Kidney (tissue), 14 donors: ENCODE measurements around the gene AP3S1. TPM values are rescaled to one million over a fixed set of nuclear protein-coding genes. Genes with fewer than 3 reads are reported as not detected.

Source experiments
- DNase-seq, 5 donors: peaks; one replicate each; pipeline ENCODE4 v3.0.0-alpha.2; 2013 to 2020
- FAIRE-seq: peaks from 2 replicates; lab custom pipeline; 2012; peaks lifted over from hg19 to GRCh38; lab: Jason Lieb, UNC
- H3K27ac ChIP-seq, 2 donors: one replicate each; pipeline ENCODE4 v1.7.0; 2013; ENCODE audit warnings: low read depth in 2 of 2, low read length in 2 of 2, inconsistent platforms in 1 of 2
- H3K27me3 ChIP-seq: one replicate; pipeline ENCODE4 v1.7.1; 2013; ENCODE audit warnings: low read length, inconsistent platforms; ENCODE audit not compliant: control insufficient read depth, insufficient read depth
- H3K36me3 ChIP-seq, 3 donors: one replicate each; pipeline versions ENCODE4 v1.7.0 to v1.7.1; 2013; ENCODE audit warnings: low read length in 3 of 3, control low read depth in 1 of 3, inconsistent platforms in 1 of 3; ENCODE audit not compliant: insufficient read depth in 3 of 3, control insufficient read depth in 2 of 3
- H3K4me1 ChIP-seq, 3 donors: one replicate each; pipeline versions ENCODE4 v1.7.0 to v1.7.1; 2013; ENCODE audit warnings: low read length in 3 of 3, inconsistent platforms in 1 of 3, low read depth in 1 of 3; ENCODE audit not compliant: control insufficient read depth in 2 of 3, insufficient read depth in 2 of 3
- H3K4me3 ChIP-seq, 3 donors: one replicate each; pipeline versions ENCODE4 v1.7.0 to v1.8.1; 2013; ENCODE audit warnings: low read length in 3 of 3, control low read depth in 1 of 3, inconsistent platforms in 1 of 3
- H3K9ac ChIP-seq, 3 donors: one replicate each; pipeline versions ENCODE4 v1.7.0 to v1.7.1; 2013; ENCODE audit warnings: low read length in 3 of 3, control low read depth in 1 of 3, inconsistent platforms in 1 of 3
- H3K9me3 ChIP-seq, 3 donors: one replicate each; pipeline versions ENCODE4 v1.7.0 to v1.7.1; 2013; ENCODE audit warnings: low read length in 3 of 3, control low read depth in 1 of 3, inconsistent platforms in 1 of 3; ENCODE audit not compliant: control insufficient read depth in 2 of 3, insufficient read depth in 1 of 3
- CTCF ChIP-seq: IDR thresholded peaks from 3 replicates; pipeline ENCODE4 v1.5.1; 2012; ENCODE audit warnings: mild to moderate bottlenecking, moderate library complexity, borderline replicate concordance; ENCODE audit not compliant: insufficient read depth; ENCODE audit errors: extremely low read depth
- intact Hi-C: fragments of 100-400 bp; cut with DNase I; formaldehyde crosslinking; loops from one replicate; pipeline ENCODE4 v1.11.1; 2022
- polyA plus RNA-seq: library from polyadenylated mRNA; stranded (reverse); fragments of 350-450 nt; fragmentation: Illumina TruSeq; extraction: RNeasy Lipid Tissue Mini Kit (QIAGEN cat#74804); gene quantifications from one replicate; pipeline ENCODE4 v1.2.3, GENCODE V29; 2014; ENCODE audit warnings: low read depth, low replicate concordance; ENCODE audit not compliant: insufficient read depth
- total RNA-seq: library from RNA; stranded (reverse); fragmentation: NEBNext Ultra II Directional; extraction: Animal tissue kit (Norgen Biotek cat#: 25700); gene quantifications from one replicate; pipeline ENCODE4 v1.2.1, GENCODE V29; 2021
- donor health status: control.
- donor health status: control.
- donor health status: control.
- donor health status: control.
- donor health status: control.
- donor health status: DM: yes; HTN: yes; CAD: no.
- donor health status: Normal renal cell carcinoma (clear cell type).

AP3S1 gene
- total and polyA plus RNA-seq, 2 donors from 2014 or later: 50.2 to 54.1 TPM

GRCh38 chr5:115948091-115948534 lies 106.4 kb downstream of the AP3S1 start:
- no peak for FAIRE-seq
- Histone ChIP-seq H3K9me3 (no peaks in the 10 kb centered on the region), H3K27ac (no peak overlapping the region), H3K36me3 (no peaks in the 10 kb centered on the region), H3K4me3 (no peak overlapping the region), H3K9ac (no peak overlapping the region), H3K4me1 (no peaks in the 10 kb centered on the region), H3K27me3 (no peaks in the 10 kb centered on the region)
- no peak for DNase-seq
- no peak for TF ChIP-seq CTCF
- intact Hi-C loops: no loop called here

DNA sequence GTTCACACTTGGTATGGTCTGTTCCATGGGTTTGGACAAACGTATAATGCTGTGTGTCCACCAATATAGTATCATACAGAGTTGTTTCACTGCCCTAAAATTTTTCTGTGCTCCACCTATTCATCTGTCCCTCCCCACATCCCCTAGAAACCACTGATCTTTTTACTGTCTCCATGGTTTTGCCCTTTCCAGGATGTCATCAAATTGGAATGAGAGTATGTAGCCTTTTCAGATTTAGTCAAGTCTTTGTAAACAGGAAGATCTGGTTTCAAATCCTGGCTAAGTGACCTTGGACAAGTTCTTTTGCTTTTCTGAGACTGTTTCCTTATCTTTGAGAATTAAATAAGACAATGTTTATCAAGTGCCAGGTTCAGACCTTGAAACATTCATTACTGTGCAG lies 107.4 kb downstream of the AP3S1 start:
- no peak for TF ChIP-seq CTCF
- no peak overlapping the region for H3K4me3 ChIP-seq
- H3K36me3 ChIP-seq: no peaks in the 10 kb centered on the region
- no peak overlapping the region for H3K9ac ChIP-seq
- no peaks in the 10 kb centered on the region for H3K9me3 ChIP-seq
- DNase-seq: no peak
- intact Hi-C loops: no loop called here
- H3K27ac ChIP-seq: no peak overlapping the region
- no peak for FAIRE-seq
- no peaks in the 10 kb centered on the region for H3K27me3 ChIP-seq
- H3K4me1 ChIP-seq: no peaks in the 10 kb centered on the region

DNA sequence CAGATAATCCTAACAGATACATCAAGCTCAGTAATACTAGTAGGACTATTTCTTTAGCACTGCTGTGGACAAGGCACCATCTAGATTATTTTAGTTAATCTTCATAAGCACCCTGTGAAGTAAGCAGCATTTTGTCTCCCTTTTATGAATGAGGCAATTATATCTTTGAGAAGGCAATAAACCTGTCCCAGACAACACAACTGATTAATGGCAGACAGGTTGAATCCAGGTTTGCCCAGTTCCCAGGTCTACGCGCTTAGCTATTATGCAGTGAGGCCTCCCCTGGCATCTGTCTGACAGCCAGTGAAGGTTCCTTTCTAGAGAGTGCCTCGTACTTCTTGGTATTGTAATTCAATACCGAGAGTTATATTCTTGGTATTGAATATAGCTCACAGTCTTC lies 110.9 kb downstream of the AP3S1 start:
- Histone ChIP-seq H3K36me3 (no peaks in the 10 kb centered on the region), H3K9ac (no peak overlapping the region), H3K4me1 (no peaks in the 10 kb centered on the region), H3K27ac (no peak overlapping the region), H3K27me3 (no peaks in the 10 kb centered on the region), H3K9me3 (no peaks in the 10 kb centered on the region), H3K4me3 (no peak overlapping the region)
- intact Hi-C loops: no loop called here
- no peak for FAIRE-seq
- DNase-seq: peak in 1 of 5 donors; percentile 6
- no peak for TF ChIP-seq CTCF

DNA sequence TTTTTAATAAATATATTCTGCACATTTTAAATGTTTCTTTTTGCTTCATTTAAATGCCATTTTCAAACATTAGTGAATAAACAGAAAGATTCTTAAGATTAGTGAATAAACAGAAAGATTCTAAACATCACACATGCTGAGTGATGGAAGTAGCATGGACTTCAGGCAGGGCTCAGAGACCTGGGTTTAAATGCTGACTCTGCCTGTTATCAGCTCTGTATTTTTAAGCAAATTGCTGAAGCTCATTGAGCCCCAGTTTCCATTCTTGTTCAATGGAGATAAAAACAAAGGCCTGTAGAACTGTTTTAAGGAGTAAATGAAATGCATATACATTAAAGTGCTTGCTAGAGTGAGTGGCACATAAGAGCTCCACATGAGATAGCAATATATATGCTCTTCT lies 112.4 kb downstream of the AP3S1 start:
- no peaks in the 10 kb centered on the region for H3K9me3 ChIP-seq
- DNase-seq: no peak
- H3K9ac ChIP-seq: no peak overlapping the region
- H3K27ac ChIP-seq: no peak overlapping the region
- no peak overlapping the region for H3K4me3 ChIP-seq
- intact Hi-C loops: no loop called here
- H3K27me3 ChIP-seq: no peaks in the 10 kb centered on the region
- FAIRE-seq: no peak
- no peaks in the 10 kb centered on the region for H3K36me3 ChIP-seq
- no peaks in the 10 kb centered on the region for H3K4me1 ChIP-seq
- no peak for TF ChIP-seq CTCF
